Bronchial epithelial cell (primary cell): ENCODE results near the gene TMOD2. TPM values are rescaled to one million over a fixed set of nuclear protein-coding genes. Genes with fewer than 3 reads are reported as not detected.
A peak's percentile ranks its signal among the peaks of the same experiment; 100 is the strongest.

Source experiments
- DNase-seq: peaks from one replicate; pipeline ENCODE4 v3.0.0-alpha.2; 2010; ENCODE audit warnings: low read depth
- FAIRE-seq: peaks from 2 replicates; lab custom pipeline; 2011; peaks lifted over from hg19 to GRCh38; lab: Jason Lieb, UNC
- H3K27me3 ChIP-seq: 2 replicates; pipeline ENCODE4 v1.5.1; 2011; ENCODE audit warnings: low read length; ENCODE audit not compliant: control insufficient read depth, insufficient read depth
- H3K36me3 ChIP-seq: 2 replicates; pipeline ENCODE4 v1.5.1; 2011; ENCODE audit warnings: low read length; ENCODE audit not compliant: control insufficient read depth, insufficient read depth
- H3K4me3 ChIP-seq: 2 replicates; pipeline ENCODE4 v1.5.1; 2011; ENCODE audit warnings: mild to moderate bottlenecking, low read depth, low read length, control low read depth
- CTCF ChIP-seq: IDR thresholded peaks from 2 replicates; pipeline ENCODE4 v1.5.1; 2011; ENCODE audit warnings: mild to moderate bottlenecking, moderate library complexity, low read length, control low read depth, inconsistent platforms; ENCODE audit not compliant: insufficient read depth, severe bottlenecking
- total RNA-seq: library from RNA; depleted of rRNA; stranded (reverse); fragments of >200 nt; gene quantifications from 2 replicates; pipeline ENCODE4 v1.2.1, GENCODE V29; 2014

Gene TMOD2
- total RNA-seq, 1 donor from 2014 or later = 2.1 TPM

GRCh38 chr15:51757450-51757849 is 6.1 kb downstream of the TMOD2 start:
- no peak overlapping the region for H3K4me3 ChIP-seq
- H3K36me3 ChIP-seq = no peaks in the 10 kb centered on the region
- H3K27me3 ChIP-seq = no peaks in the 10 kb centered on the region
- TF ChIP-seq CTCF = no peak
- DNase-seq (no peak), FAIRE-seq (no peak)

- Histone ChIP-seq H3K36me3 (no peaks in the 10 kb centered on the region), H3K27me3 (no peaks in the 10 kb centered on the region), H3K4me3 (no peak overlapping the region)
- no peak for FAIRE-seq
- DNase-seq = no peak
- TF ChIP-seq CTCF = no peak
Measured at GRCh38 chr15:51758645-51759044, 7.2 kb downstream of the TMOD2 start.

GRCh38 chr15:51759557-51760070 is 8.2 kb downstream of the TMOD2 start:
- DNase-seq = peak; percentile 48
- Histone ChIP-seq H3K4me3 (no peak overlapping the region), H3K36me3 (no peaks in the 10 kb centered on the region), H3K27me3 (no peaks in the 10 kb centered on the region)
- no peak for FAIRE-seq
- TF ChIP-seq CTCF = no peak

- no peak for DNase-seq
- TF ChIP-seq CTCF = no peak
- FAIRE-seq = no peak
- H3K4me3 ChIP-seq = no peak overlapping the region
- H3K36me3 ChIP-seq = no peaks in the 10 kb centered on the region
- no peaks in the 10 kb centered on the region for H3K27me3 ChIP-seq
Measured at GRCh38 chr15:51760805-51761204, 9.4 kb downstream of the TMOD2 start.

GRCh38 chr15:51765751-51766150 is 14.4 kb downstream of the TMOD2 start:
- Histone ChIP-seq H3K4me3 (no peak overlapping the region), H3K36me3 (no peaks in the 10 kb centered on the region), H3K27me3 (no peaks in the 10 kb centered on the region)
- FAIRE-seq = no peak
- no peak for TF ChIP-seq CTCF
- no peak for DNase-seq

- FAIRE-seq (no peak), DNase-seq (no peak)
- TF ChIP-seq CTCF = no peak
Measured at GRCh38 chr15:51766341-51766740, 14.9 kb downstream of the TMOD2 start.

More at GRCh38 chr15:51766341-51766740, 14.9 kb downstream of the TMOD2 start:
- Histone ChIP-seq H3K4me3 (no peak overlapping the region), H3K36me3 (no peaks in the 10 kb centered on the region), H3K27me3 (no peaks in the 10 kb centered on the region)
